ENCODE results near the gene ZNF248. TPM values are rescaled to one million over a fixed set of nuclear protein-coding genes. Genes with fewer than 3 reads are reported as not detected.
A peak's percentile ranks its signal among the peaks of the same experiment; 100 is the strongest.

The ZNF248 gene
- total and polyA plus RNA-seq, 9 of the 15 experiments (the other 6 are each of a cell fraction or from before 2014, with no cell fraction given) = 4.5 to 16.5 (median 10.2) TPM

DNA sequence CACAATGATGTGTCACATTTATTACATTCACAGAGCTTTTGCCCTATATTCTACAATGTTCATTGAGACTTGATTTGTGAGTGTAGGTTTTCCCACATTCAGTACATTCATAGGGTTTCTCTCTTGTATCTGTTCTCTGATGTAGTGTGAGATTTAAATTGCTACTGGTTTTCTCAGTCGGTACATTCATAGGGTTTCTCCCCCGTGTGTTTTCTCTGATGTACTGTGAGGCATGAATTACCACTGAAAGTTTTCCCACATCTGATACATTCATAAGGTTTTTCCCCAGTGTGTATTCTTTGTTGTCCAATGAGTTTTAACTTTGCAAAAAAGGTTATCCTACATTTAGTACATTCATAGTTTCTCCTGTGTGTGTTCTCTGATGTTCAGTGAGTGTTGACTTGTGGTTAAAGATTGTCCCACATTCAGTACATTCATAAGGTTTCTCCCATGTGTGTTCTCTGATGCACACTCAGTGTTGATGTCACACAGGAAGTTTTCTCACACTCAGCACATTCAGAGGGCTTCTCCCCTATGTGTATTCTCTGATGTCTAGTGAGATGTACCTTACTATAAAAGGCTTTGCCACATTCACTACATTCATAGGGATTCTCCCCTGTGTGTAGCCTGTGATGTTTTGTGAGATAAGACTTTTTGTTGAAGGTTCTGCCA, 63.0 kb downstream of the ZNF248 start:
- Histone ChIP-seq H3K4me1 (replicated peaks in 1 of 2; ENCODE audit: control insufficient read depth in 2 of 2, insufficient read depth in 2 of 2, low read length in 2 of 2) (no peaks in the 10 kb centered on the region; a peak in 1 of 5 replicates), H3K27me3 (ENCODE audit: control insufficient read depth in 2 of 2, insufficient read depth in 2 of 2, low read length in 2 of 2) (no peaks in the 10 kb centered on the region), H2AFZ (ENCODE audit: low read depth, low read length) (no peak overlapping the region), H3K9ac (ENCODE audit: insufficient read depth in 1 of 2, low read depth in 2 of 2, low read length in 2 of 2) (no peak overlapping the region), H3K9me3 (replicated peaks; ENCODE audit: control insufficient read depth, insufficient read depth, low read depth, low read length) (no peaks in the 10 kb centered on the region), H3K36me3 (ENCODE audit: control insufficient read depth, insufficient read depth, low read length) (no peaks in the 10 kb centered on the region), H3K4me2 (ENCODE audit: insufficient read depth, low read length) (no peak overlapping the region), H3K79me2 (ENCODE audit: control insufficient read depth, insufficient read depth, low read length) (no peaks in the 10 kb centered on the region), H3K9me1 (ENCODE audit: control insufficient read depth, insufficient read depth, low read length) (no peaks in the 10 kb centered on the region), H3K27ac (ENCODE audit: extremely low read depth, low read depth, low read length) (no peak overlapping the region), H4K20me1 (replicated peaks; ENCODE audit: control insufficient read depth, insufficient read depth, low read length) (no peaks in the 10 kb centered on the region), H3K4me3 (no peak overlapping the region)
- whole genome bisulfite sequencing (ENCODE audit: insufficient coverage, low coverage, missing lambda C conversion rate) = 0% methylated on average over 2 of the region's 2 CpGs
- no TSS peak for BruUV-seq (replicated peaks)
- ChIA-PET POLR2A (no interaction called here), CTCF (ENCODE audit: low intra/inter-chr PET ratio) (no interaction called here)
- DNase-seq (ENCODE audit: extremely low read depth in 1 of 4, low spot score in 3 of 4) = no peak
- in situ Hi-C loops (cut with MboI) = no loop called here
- TF ChIP-seq SUPT5H (IDR thresholded peaks at IDR 0.05) = no peak
- peak; percentile 69; the same call in 1 of the 2 replicates for TF ChIP-seq ZNF75A (CRISPR knock-in tag; IDR thresholded peaks at IDR 0.05)
- no peak for TF ChIP-seq CREM (IDR thresholded peaks at IDR 0.05; ENCODE audit: low read depth)
- ATAC-seq = no peak
- FAIRE-seq = no peak
- intact Hi-C loops (cut with micrococcal nuclease) = no loop called here

DNA sequence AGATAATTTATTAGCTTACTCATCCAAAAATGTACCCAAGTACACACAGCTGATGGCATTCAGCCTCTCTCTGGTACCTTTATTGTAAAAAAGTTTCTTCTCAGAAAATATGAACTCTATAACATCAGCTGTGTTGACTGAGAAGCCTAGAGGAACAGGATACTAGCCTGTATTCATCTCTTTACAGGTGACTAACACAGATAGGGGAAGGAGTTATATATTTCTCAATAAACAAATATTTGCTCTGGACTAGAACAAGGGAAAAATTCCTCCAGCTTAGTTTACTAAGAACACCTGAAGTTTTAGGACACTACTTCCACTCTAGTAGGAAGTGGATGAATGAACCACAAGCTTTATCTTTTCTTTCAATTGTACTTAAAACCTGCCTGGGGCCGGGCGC, 67.8 kb downstream of the ZNF248 start:
- no peaks in the 10 kb centered on the region for H3K27me3 ChIP-seq (ENCODE audit: control insufficient read depth in 2 of 2, insufficient read depth in 2 of 2, low read length in 2 of 2)
- no peak overlapping the region for H3K4me3 ChIP-seq
- FAIRE-seq = no peak
- H3K79me2 ChIP-seq (ENCODE audit: control insufficient read depth, insufficient read depth, low read length) = no peaks in the 10 kb centered on the region
- ChIA-PET POLR2A (no interaction called here), CTCF (ENCODE audit: low intra/inter-chr PET ratio) (no interaction called here)
- H2AFZ ChIP-seq (ENCODE audit: low read depth, low read length) = peak overlapping the region; percentile 31; the same call in 1 of the 2 replicates
- 0% methylated on average over 2 of the region's 2 CpGs for WGBS (ENCODE audit: insufficient coverage, low coverage, missing lambda C conversion rate)
- H3K9me1 ChIP-seq (ENCODE audit: control insufficient read depth, insufficient read depth, low read length) = no peaks in the 10 kb centered on the region
- no peaks in the 10 kb centered on the region for H3K36me3 ChIP-seq (ENCODE audit: control insufficient read depth, insufficient read depth, low read length)
- ATAC-seq = peak; percentile 43
- no peak overlapping the region for H3K4me2 ChIP-seq (ENCODE audit: insufficient read depth, low read length)
- H3K9me3 ChIP-seq (replicated peaks; ENCODE audit: control insufficient read depth, insufficient read depth, low read depth, low read length) = no peaks in the 10 kb centered on the region
- no peaks in the 10 kb centered on the region for H4K20me1 ChIP-seq (replicated peaks; ENCODE audit: control insufficient read depth, insufficient read depth, low read length)
- BruUV-seq (replicated peaks) = no TSS peak
- intact Hi-C loops (cut with micrococcal nuclease) = no loop called here
- no peak overlapping the region for H3K9ac ChIP-seq (ENCODE audit: insufficient read depth in 1 of 2, low read depth in 2 of 2, low read length in 2 of 2)
- in situ Hi-C loops (cut with MboI) = no loop called here
- DNase-seq (ENCODE audit: extremely low read depth in 1 of 4, low spot score in 3 of 4) = no peak
- no peak overlapping the region for H3K27ac ChIP-seq (ENCODE audit: extremely low read depth, low read depth, low read length)
- no peaks in the 10 kb centered on the region; a peak in 1 of 5 replicates for H3K4me1 ChIP-seq (replicated peaks in 1 of 2; ENCODE audit: control insufficient read depth in 2 of 2, insufficient read depth in 2 of 2, low read length in 2 of 2)
- no peak for TF ChIP-seq PCBP2 (IDR thresholded peaks at IDR 0.05; ENCODE audit: low read depth, low read length, poor library complexity, severe bottlenecking)
- TF ChIP-seq STAG1 (CRISPR knock-in tag; IDR thresholded peaks at IDR 0.05; ENCODE audit: borderline replicate concordance) = no peak
- TF ChIP-seq MCM5 (IDR thresholded peaks at IDR 0.05; ENCODE audit: low read depth) = no peak
- no peak for TF ChIP-seq REST (IDR thresholded peaks at IDR 0.05; ENCODE audit: borderline replicate concordance)
- TF ChIP-seq REST (CRISPR knock-in tag; IDR thresholded peaks at IDR 0.05; ENCODE audit: low read depth) = no peak
- TF ChIP-seq ZSCAN29 (IDR thresholded peaks at IDR 0.05) = no peak
